ENCODE results near the gene TMEM163.

GRCh38 chr2:134426721-134427120 is 292.1 kb downstream of the TMEM163 start:
- TF ChIP-seq CTCF (IDR thresholded peaks at IDR 0.05; ENCODE audit: low read depth, low read length, poor library complexity, severe bottlenecking) (no peak), EZH2phosphoT487 (IDR thresholded peaks at IDR 0.05; ENCODE audit: borderline replicate concordance, low read length) (no peak)

Data from DOHH2 (cell line).